SK-N-SH (cell line): Measurements from ENCODE around the gene NUP43. TPM values are rescaled to one million over a fixed set of nuclear protein-coding genes. Genes with fewer than 3 reads are reported as not detected.

Source experiments
- CTCF ChIA-PET: fragments of 300-600, 350-600 bp; formaldehyde crosslinking; extraction: SDS; loops from one replicate; lab custom pipeline; 2021; lab: Yijun Ruan, JAX
- POLR2A ChIA-PET: fragments of 350-600 bp; sonication (Branson Sonifier 250); formaldehyde crosslinking; extraction: SDS; loops from one replicate; lab custom pipeline; 2020; ENCODE audit warnings: antibody characterized with exemption, inconsistent platforms; lab: Yijun Ruan, JAX
- DNase-seq: peaks from one replicate; pipeline ENCODE4 v3.0.0; 2012
- H2AFZ ChIP-seq: fragments of 200-600 bp; sonication (generic); 2 replicates; pipeline ENCODE4 v1.8.1; 2016; ENCODE audit warnings: antibody characterized with exemption, mild to moderate bottlenecking, low read depth
- H3F3A ChIP-seq: fragments of 200-600 bp; sonication (generic); replicated peaks from 2 replicates; pipeline ENCODE3; 2016; ENCODE audit warnings: antibody characterized with exemption, mild to moderate bottlenecking; ENCODE audit not compliant: insufficient read depth
- H3K27ac ChIP-seq, 2 experiments: fragments of 200-500 bp in 1 of 2; fragments of 200-600 bp in 1 of 2; sonication (Bioruptor generic) in 1 of 2; sonication (generic), shearing (Covaris generic) in 1 of 2; 2 replicates each; pipeline versions ENCODE4 v1.5.1 to v1.6.1; 2014 to 2016; ENCODE audit warnings: low read depth in 2 of 2, inconsistent platforms in 1 of 2, low read length in 1 of 2, mild to moderate bottlenecking in 1 of 2, mixed read lengths in 1 of 2
- H3K27me3 ChIP-seq: fragments of 200-600 bp; sonication (generic), shearing (Covaris generic); 2 replicates; pipeline ENCODE4 v1.6.1; 2016; ENCODE audit warnings: mixed run types; ENCODE audit not compliant: insufficient read depth
- H3K36me3 ChIP-seq, 2 experiments: fragments of 200-500 bp in 1 of 2; fragments of 200-600 bp in 1 of 2; sonication (Bioruptor generic) in 1 of 2; sonication (generic) in 1 of 2; replicated peaks in 1 of 2; 2 replicates each; pipeline versions ENCODE3 to v1.5.1; 2014 to 2016; ENCODE audit warnings: low read length in 1 of 2, mild to moderate bottlenecking in 1 of 2; ENCODE audit not compliant: insufficient read depth in 2 of 2, control insufficient read depth in 1 of 2
- H3K4me1 ChIP-seq, 2 experiments: fragments of 200-500 bp in 1 of 2; fragments of 200-600 bp in 1 of 2; sonication (Bioruptor generic) in 1 of 2; sonication (generic), shearing (Covaris generic) in 1 of 2; 2 replicates each; pipeline versions ENCODE4 v1.5.1 to v1.6.1; 2014 to 2016; ENCODE audit warnings: low read depth in 1 of 2, low read length in 1 of 2, mixed run types in 1 of 2; ENCODE audit not compliant: insufficient read depth in 2 of 2, control insufficient read depth in 1 of 2
- H3K4me2 ChIP-seq: fragments of 200-600 bp; sonication (generic), shearing (Covaris generic); 2 replicates; pipeline ENCODE4 v1.6.1; 2017; ENCODE audit warnings: mixed run types
- H3K4me3 ChIP-seq, 2 experiments: fragments of 200-500 bp in 1 of 2; fragments of 200-600 bp in 1 of 2; sonication (Bioruptor generic) in 1 of 2; sonication (generic), shearing (Covaris generic) in 1 of 2; 2 replicates each; pipeline versions ENCODE4 v1.5.1 to v1.8.1; 2014 to 2016; ENCODE audit warnings: low read depth in 2 of 2, inconsistent platforms in 1 of 2, low read length in 1 of 2, mild to moderate bottlenecking in 1 of 2, mixed read lengths in 1 of 2, moderate library complexity in 1 of 2
- H3K79me2 ChIP-seq: fragments of 200-600 bp; sonication (generic); 2 replicates; pipeline ENCODE4 v1.8.1; 2017; ENCODE audit warnings: mild to moderate bottlenecking; ENCODE audit not compliant: insufficient read depth
- H3K9ac ChIP-seq: fragments of 200-600 bp; sonication (generic); 2 replicates; pipeline ENCODE4 v1.6.1; 2017; ENCODE audit warnings: mixed run types
- H3K9me2 ChIP-seq: fragments of 200-600 bp; sonication (generic); 2 replicates; pipeline ENCODE4 v1.6.1; 2017; ENCODE audit warnings: mixed run types
- H3K9me3 ChIP-seq: fragments of 200-600 bp; sonication (generic); 2 replicates; pipeline ENCODE4 v1.6.1; 2017; ENCODE audit warnings: mixed run types, mild to moderate bottlenecking, moderate library complexity
- H4K20me1 ChIP-seq: fragments of 200-600 bp; sonication (generic); 2 replicates; pipeline ENCODE4 v1.6.1; 2017; ENCODE audit warnings: mild to moderate bottlenecking, mixed run types; ENCODE audit not compliant: insufficient read depth
- ELF1 ChIP-seq: IDR thresholded peaks from 2 replicates; pipeline ENCODE4 v1.4.0; 2012
- EZH2phosphoT487 ChIP-seq: fragments of 200-600 bp; sonication (generic); IDR thresholded peaks from 2 replicates; pipeline ENCODE4 v1.6.1; 2017; ENCODE audit warnings: low read depth, mixed run types, mild to moderate bottlenecking, antibody characterized with exemption, moderate library complexity, borderline replicate concordance
- FOSL2 ChIP-seq: IDR thresholded peaks from 2 replicates; pipeline ENCODE4 v1.4.0; 2012; ENCODE audit warnings: low read depth, mild to moderate bottlenecking, moderate library complexity, borderline replicate concordance
- FOXJ3 ChIP-seq: sonication (generic); formaldehyde crosslinking; IDR thresholded peaks from 2 replicates; pipeline ENCODE4 v1.5.1; 2020; ENCODE audit warnings: mild to moderate bottlenecking, missing genetic modification reagents
- FOXM1 ChIP-seq: IDR thresholded peaks from 2 replicates; pipeline ENCODE4 v1.4.0; 2012; ENCODE audit warnings: low read depth, mild to moderate bottlenecking
- MEF2A ChIP-seq: IDR thresholded peaks from 2 replicates; pipeline ENCODE4 v1.4.0; 2012; ENCODE audit warnings: low read depth, borderline replicate concordance
- NRF1 ChIP-seq: IDR thresholded peaks from 2 replicates; pipeline ENCODE4 v1.6.1; 2012; ENCODE audit warnings: low read depth, mild to moderate bottlenecking, low read length
- RCOR1 ChIP-seq: fragments of 150-350 bp; IDR thresholded peaks from 2 replicates; pipeline ENCODE4 v1.6.1; 2017; ENCODE audit warnings: antibody characterized with exemption, low read length
- RFX5 ChIP-seq: IDR thresholded peaks from 2 replicates; pipeline ENCODE4 v1.6.1; 2012; ENCODE audit warnings: mild to moderate bottlenecking, improper control_type of control experiment, low read length
- SIN3A ChIP-seq: IDR thresholded peaks from 2 replicates; pipeline ENCODE4 v1.6.1; 2012; ENCODE audit warnings: low read depth, mild to moderate bottlenecking, low read length, moderate library complexity, borderline replicate concordance
- TAF1 ChIP-seq: IDR thresholded peaks from 2 replicates; pipeline ENCODE4 v1.6.1; 2012; ENCODE audit warnings: low read depth, mild to moderate bottlenecking, low read length, moderate library complexity, borderline replicate concordance
- WGBS: methylation state at CpG from one replicate; pipeline ENCODE4 v1.1.6; 2017; ENCODE audit warnings: low lambda C conversion rate; 5-methylcytosine and 5-hydroxymethylcytosine counted together
- polyA plus RNA-seq, 3 experiments: library from polyadenylated mRNA; depleted of rRNA; stranded (reverse); fragments of >200 nt; gene quantifications; 2 replicates each; pipeline ENCODE4 v1.2.3, GENCODE V29; 2012
- TF ChIP-seq, protein P1 (sequence below): IDR thresholded peaks from 2 replicates; pipeline ENCODE4 v1.6.1; 2012; ENCODE audit warnings: mild to moderate bottlenecking, low read depth, low read length, moderate library complexity
- TF ChIP-seq, protein P2 (sequence below): IDR thresholded peaks from 2 replicates; pipeline ENCODE4; 2012
- TF ChIP-seq, protein P3 (sequence below): fragments of 150-350 bp; IDR thresholded peaks from 2 replicates; pipeline ENCODE4 v1.6.1; 2016; ENCODE audit warnings: mild to moderate bottlenecking, low read depth, low read length

NUP43 gene
- polyA plus RNA-seq, 1 of the 3 experiments (the other 2 are of a cell fraction) = 10.1 TPM

DNA sequence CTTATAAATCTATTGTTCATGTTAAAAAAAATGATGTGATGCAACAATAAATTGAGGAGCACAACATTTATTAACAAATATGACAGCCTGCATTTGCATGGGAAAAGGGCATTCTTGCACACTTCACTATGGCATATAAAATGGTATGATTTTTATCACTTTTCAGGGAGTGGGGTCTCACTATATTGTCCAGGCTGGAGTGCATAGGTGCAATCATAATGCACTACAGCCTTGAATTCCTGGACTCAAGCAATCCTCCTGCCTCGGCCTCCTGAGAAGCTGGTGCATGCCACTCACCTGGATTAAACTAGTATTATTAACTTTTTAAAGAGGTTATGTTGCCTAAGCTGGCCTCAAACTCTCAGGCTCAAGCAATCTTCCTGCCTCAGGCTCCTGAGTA, 11.4 kb downstream of the NUP43 start (continued):
- TF ChIP-seq, protein P1, sequence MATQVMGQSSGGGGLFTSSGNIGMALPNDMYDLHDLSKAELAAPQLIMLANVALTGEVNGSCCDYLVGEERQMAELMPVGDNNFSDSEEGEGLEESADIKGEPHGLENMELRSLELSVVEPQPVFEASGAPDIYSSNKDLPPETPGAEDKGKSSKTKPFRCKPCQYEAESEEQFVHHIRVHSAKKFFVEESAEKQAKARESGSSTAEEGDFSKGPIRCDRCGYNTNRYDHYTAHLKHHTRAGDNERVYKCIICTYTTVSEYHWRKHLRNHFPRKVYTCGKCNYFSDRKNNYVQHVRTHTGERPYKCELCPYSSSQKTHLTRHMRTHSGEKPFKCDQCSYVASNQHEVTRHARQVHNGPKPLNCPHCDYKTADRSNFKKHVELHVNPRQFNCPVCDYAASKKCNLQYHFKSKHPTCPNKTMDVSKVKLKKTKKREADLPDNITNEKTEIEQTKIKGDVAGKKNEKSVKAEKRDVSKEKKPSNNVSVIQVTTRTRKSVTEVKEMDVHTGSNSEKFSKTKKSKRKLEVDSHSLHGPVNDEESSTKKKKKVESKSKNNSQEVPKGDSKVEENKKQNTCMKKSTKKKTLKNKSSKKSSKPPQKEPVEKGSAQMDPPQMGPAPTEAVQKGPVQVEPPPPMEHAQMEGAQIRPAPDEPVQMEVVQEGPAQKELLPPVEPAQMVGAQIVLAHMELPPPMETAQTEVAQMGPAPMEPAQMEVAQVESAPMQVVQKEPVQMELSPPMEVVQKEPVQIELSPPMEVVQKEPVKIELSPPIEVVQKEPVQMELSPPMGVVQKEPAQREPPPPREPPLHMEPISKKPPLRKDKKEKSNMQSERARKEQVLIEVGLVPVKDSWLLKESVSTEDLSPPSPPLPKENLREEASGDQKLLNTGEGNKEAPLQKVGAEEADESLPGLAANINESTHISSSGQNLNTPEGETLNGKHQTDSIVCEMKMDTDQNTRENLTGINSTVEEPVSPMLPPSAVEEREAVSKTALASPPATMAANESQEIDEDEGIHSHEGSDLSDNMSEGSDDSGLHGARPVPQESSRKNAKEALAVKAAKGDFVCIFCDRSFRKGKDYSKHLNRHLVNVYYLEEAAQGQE = no peak
- TF ChIP-seq FOXM1 = no peak

DNA sequence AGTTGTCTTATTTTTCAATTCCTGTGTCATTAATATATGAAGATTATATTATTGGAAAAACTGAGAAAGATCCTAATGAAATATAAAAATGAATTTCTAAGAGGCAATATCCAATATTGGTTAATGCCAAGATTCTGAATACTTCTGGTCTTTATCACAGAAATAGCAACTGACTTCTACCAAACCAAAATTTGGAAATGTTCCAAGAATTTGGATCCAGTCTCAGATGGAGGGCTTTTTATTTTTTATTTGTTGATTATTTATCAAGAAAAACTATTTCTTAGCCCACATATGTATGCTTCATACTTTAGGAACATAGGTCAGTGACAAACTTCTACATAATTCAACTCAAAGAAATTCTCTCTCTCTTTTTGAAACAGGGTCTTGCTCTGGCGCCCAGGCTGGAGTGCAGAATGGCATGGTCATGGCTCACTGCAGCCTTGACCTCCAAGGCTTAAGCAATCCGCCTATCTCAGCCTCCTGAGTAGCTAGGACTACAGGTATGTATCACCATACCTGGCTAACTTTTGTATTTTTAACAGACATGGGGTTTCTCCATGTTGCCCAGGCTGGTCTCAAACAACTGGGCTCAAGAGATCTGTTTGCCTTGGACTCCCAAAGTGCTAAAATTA, 13.1 kb downstream of the NUP43 start:
- H3K9me2 ChIP-seq = no peaks in the 10 kb centered on the region
- ChIA-PET POLR2A (no interaction called here), CTCF (interaction anchor here (1.0 to 5.5 kb wide), 2 partner anchors 9 to 13 kb away, joined by 3 to 16 read pairs; partner anchors contain the start of gene NUP43)
- peaks cover under 1% of the 10 kb centered on the region for H3F3A ChIP-seq
- H3K36me3 ChIP-seq = peaks cover 21 to 41% of the 10 kb centered on the region in 2 experiments
- no peak overlapping the region for H2AFZ ChIP-seq
- H3K4me1 ChIP-seq = no peaks in the 10 kb centered on the region
- no peaks in the 10 kb centered on the region for H3K9me3 ChIP-seq
- 100% methylated on average over 2 of the region's 2 CpGs for WGBS
- H3K4me2 ChIP-seq = no peak overlapping the region
- TF ChIP-seq TAF1 (no peak), SIN3A (no peak), FOXJ3 (CRISPR knock-in tag) (no peak), MEF2A (no peak), FOXM1 (no peak), ELF1 (no peak), EZH2phosphoT487 (no peak), RCOR1 (no peak), RFX5 (no peak), NRF1 (no peak), FOSL2 (no peak)
- TF ChIP-seq, protein P2, sequence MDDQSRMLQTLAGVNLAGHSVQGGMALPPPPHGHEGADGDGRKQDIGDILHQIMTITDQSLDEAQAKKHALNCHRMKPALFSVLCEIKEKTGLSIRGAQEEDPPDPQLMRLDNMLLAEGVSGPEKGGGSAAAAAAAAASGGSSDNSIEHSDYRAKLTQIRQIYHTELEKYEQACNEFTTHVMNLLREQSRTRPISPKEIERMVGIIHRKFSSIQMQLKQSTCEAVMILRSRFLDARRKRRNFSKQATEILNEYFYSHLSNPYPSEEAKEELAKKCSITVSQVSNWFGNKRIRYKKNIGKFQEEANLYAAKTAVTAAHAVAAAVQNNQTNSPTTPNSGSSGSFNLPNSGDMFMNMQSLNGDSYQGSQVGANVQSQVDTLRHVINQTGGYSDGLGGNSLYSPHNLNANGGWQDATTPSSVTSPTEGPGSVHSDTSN = no peak
- TF ChIP-seq, protein P3, sequence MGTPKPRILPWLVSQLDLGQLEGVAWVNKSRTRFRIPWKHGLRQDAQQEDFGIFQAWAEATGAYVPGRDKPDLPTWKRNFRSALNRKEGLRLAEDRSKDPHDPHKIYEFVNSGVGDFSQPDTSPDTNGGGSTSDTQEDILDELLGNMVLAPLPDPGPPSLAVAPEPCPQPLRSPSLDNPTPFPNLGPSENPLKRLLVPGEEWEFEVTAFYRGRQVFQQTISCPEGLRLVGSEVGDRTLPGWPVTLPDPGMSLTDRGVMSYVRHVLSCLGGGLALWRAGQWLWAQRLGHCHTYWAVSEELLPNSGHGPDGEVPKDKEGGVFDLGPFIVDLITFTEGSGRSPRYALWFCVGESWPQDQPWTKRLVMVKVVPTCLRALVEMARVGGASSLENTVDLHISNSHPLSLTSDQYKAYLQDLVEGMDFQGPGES = no peak
- H3K4me3 ChIP-seq = no peak overlapping the region
- DNase-seq = no peak
- H3K9ac ChIP-seq = no peak overlapping the region
- no peaks in the 10 kb centered on the region for H3K79me2 ChIP-seq
- H3K27me3 ChIP-seq = no peaks in the 10 kb centered on the region
- H3K27ac ChIP-seq = no peak overlapping the region
- H4K20me1 ChIP-seq = no peaks in the 10 kb centered on the region
